DMS114 treated with DMSO at 0.1 percent for 48 hours (cell line): ENCODE results near the gene LSM7.
A peak's percentile ranks its signal among the peaks of the same experiment; 100 is the strongest.
"Not testable (repeated sequence)": the region's sequence is repeated elsewhere in the genome, so short reads cannot be mapped to it uniquely, and the experiment has no call there.

Experiments
- DNase-seq: peaks from one replicate; lab custom pipeline; 2025; ENCODE audit not compliant: unreplicated experiment; lab: John Stamatoyannopoulos, UW

LSM7 gene

DNA sequence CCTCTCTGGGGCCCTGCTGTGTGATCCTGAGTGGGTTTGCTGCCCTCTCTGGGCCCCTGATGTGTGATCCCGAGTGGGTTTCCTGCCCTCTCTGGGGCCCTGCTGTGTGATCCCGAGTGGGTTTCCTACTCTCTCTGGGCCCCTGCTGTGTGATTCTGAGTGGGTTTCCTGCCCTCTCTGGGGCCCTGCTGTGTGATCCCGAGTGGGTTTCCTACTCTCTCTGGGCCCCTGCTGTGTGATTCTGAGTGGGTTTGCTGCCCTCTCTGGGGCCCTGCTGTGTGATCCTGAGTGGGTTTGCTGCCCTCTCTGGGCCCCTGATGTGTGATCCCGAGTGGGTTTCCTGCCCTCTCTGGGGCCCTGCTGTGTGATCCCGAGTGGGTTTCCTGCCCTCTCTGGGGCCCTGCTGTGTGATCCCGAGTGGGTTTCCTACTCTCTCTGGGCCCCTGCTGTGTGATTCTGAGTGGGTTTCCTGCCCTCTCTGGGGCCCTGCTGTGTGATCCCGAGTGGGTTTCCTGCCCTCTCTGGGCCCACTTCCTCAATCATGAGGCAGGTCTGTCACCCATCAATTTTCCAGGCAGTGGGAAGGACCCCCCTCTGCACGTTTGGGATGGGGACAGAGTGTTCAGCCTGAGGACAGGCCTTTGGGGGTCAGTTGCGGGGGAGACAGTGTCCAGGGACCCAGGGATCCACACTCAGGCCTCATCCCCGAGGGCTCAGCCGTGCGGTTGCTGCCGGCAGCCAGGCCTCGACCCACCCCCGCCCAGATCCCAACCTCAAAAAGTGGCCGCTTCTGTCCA is 46.9 kb downstream of the LSM7 start:
- not testable (repeated sequence) for DNase-seq

DNA sequence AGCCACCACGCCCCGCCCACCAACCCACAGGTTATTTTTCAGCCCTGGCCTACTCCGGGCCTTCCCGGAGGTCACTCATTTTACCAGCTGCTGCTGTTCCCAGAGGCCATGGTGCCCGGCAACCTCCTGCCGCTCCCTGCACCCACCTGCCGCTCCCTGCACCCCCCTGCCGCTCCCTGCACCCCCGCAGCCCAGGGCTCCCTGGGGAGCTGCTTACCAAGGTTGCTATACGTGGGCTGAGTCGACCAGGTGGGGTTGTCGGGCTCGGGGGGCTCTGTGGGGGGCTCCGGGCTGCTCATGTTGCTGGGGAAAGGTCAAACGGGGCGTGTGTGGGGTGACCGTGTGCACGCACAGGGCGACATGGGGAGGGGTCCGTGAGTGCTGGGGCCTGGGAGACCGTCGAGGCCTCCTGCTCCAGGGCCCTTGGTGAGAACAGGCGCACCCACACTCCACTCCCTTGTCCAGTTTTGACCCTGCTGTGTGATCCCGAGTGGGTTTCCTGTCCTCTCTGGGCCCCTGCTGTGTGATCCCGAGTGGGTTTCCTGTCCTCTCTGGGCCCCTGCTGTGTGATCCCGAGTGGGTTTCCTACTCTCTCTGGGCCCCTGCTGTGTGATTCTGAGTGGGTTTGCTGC is 47.6 kb downstream of the LSM7 start:
- no peak for DNase-seq

DNA sequence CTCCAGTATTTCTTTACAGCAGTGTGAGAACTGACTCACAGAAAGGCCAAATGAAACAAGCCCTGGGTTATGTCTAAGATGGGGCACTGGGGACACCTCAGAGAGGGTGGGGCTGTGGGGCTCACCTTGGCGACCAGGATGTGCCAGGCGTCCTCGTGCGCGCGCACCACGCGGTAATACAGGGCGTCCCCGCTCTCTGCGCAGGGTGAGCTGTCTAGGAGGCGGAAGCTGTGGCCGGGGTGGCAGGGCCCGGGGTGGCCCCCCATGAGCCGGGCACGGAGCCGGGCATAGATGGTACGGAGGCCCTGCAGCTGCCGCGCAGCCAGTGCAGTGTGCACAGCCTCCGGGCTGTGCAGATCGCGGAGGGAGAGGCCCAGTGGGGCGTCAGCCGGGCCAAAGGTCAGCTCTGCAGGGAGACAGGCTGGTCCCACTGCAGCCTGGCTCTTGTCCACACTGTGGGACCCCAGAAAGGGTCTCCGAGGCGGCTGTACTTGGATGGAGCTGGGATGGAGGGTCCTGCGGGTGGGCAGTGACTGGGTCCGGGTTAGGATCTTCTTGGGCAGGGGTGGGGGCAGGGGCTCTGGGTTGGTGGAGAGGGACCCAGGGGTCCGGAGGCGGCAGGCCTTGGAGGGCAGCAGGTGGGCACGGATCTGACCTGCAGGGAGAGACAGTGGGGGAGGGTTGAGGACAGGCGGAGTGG is 49.8 kb downstream of the LSM7 start:
- DNase-seq: no peak

DNA sequence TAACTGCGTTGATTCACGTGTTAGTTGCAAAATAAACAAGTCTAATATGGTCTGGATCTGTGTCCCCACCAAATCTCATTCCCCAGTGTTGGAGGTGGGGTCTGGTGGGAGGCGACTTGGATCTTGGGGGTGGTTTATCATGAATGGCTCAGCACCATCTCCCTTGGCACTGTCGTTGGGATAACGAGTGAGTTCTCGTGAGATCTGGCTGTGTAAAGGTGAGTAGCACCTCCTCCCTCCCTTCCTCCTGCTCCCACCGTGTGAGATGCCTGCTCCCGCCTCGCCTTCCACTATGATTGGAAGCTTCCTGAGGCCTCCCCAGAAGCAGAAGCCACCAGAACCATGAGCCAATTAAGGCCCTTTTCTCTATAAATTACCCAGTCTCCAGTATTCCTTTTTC is 51.2 kb downstream of the LSM7 start:
- DNase-seq: no peak

DNA sequence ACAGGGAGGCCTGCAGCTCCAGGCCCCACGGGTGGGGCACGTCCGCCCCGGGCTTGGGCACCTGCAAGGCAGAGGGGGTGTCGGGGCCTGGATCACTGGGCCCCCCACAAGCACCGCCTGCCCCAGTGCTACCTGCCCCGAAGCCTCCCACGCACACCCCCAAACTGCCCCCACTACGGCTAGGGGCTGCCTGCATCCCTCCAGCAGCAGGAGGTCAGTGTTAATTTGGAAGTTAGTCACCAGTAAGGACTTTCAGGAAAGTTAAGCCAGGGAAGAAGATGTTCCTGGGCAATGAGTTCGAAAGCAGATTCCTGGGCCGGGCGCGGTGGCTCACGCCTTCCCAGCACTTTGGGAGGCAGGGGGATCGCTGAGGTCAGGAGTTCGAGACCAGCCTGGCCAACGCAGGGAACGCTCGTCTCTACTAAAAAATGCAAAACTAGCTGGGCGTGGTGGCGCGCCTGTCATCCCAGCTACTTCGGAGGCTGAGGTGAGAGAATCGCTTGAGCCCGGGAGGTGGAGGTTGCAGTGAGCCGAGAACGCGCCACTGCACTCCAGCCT is 51.9 kb downstream of the LSM7 start:
- no peak for DNase-seq

DNA sequence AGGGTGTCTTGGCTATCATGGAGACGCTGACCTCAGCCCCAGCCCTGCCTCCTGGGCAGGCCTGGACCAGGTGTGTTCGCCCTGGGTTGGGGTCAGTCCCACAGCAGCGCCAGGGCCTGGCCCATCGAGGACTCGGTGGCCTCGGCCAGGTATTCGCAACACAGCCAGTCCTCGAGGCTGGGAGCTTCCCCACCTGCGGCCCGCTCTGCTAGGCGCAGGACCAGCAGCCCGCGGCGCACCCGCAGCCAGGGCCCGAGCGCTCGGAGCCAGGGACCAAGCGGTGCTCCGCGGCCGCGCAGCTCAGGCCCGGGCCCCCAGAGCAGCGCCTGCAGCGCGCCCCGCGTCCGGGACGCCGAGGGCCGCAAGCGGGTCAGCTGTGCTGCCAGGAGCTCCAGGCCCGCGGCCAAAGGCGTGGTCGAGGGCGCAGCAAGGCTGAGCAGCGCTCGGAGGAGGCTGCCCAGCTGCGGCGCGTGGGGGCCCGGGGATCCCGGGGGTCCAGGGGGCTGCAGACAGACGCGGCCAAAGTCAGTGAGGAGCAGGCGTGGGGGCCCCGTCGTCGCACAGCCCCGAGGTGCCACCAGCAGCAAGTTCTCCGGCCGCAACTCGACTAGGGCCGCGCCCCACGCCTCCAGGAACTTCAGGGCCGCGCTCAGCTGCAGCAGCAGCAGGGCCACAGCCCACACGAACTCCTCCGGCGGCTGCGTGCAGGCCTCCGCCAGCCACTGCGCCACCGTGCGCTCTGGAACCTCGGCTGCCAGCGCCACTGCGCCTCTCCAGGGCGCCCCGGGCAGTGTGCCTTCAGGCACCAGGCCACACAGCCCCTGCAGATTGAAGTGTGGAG is 52.6 kb downstream of the LSM7 start:
- no peak for DNase-seq

DNA sequence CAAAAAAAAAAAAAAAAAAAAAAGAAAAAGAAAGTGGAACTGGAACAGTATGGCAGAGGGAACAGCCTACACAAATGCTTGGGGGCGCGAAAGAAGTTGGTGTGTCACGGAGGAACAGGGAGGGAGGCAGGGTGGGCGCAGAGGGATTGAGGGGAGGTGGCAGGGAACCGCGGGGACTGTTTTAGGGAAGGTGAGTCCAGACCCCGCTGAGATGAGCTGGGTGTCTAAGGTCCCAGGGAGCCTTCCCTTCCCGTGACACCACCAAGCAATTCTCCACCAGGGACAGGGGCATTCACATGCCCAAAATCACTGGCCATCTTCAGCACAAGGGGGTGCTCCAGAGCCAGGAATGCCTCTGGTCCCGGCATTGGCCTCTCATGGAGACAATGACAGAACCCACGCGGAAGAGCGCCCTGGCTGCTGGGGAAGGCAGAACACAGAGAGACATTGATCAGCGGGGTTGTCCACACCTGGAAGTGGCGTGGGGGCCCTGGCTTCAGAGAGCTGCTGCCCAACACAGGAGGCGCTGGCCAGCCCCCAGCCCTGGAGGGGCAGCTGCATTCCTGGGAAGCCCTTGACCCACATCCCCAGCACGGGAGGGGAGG is 53.4 kb downstream of the LSM7 start:
- no peak for DNase-seq

DNA sequence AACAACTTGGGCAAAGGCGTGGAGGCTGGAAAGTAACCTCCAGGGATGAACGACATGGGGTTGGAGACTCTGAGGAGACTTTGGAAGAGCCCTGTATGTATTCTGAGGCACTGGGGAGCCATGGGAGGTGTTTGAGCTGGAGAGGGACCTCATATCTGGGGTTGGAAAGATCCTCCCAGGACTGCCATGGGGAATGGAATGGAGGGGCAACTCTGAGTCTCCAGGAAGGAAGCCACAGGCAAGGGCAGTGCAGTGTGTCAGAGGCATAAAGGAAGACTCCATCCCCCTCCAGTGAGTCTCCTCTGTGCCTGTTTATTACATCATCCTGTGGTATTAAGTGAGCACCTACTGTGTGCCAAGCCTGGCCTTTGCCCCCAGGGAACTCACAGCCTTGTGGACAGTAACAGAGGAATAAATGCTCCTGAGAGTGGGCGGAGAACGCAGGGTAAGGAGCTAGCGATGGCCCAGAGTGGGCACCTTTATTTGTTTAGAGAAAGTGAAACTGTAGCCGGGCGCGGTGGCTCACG is 54.1 kb downstream of the LSM7 start:
- no peak for DNase-seq

DNA sequence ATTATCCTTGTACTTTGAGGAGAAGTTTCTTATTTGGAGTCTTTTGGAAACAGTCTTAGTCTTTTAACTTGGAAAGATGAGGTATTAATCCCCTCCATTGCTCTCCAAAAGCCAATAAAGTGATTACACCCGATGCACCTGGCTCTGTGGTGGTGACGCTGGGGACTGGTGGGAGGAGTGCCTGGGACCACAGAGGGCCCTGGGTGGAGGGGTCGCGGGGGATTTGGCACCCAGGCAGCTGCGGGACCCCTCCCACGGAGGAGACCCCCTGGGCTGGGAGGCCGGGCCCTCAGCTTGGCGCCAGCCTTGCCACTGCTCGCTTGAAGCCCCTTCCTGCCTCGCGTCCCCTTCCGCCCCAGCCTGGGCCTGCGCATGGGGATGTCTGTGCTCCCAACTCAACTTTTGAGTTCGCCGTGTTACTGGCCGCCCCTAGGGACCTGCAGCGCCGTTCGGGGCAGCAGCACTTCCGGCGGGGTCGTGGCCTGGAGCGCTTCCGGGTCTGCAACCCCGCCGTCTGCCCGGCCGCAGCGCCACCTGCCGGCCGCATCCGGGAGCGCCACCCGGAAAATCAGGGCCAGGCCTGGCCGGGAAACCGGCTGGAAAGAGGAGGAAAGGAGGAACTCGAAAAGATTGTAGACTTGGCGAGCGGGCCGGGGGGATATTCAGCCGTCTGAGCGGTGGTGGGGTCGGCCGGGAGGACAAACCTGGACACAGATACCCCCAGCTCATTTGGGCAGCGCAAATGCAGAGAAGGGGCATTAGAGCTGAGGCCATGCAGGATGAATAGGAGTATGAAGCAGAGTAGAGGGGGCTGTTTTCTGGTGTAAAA is 54.8 kb downstream of the LSM7 start:
- DNase-seq: peak; percentile 20
